HEK293T (cell line): ENCODE data around the gene HSPA2.

ENCODE experiments used
- CTCF ChIA-PET: fragments of 350-600 bp; formaldehyde crosslinking; extraction: SDS; loops from one replicate; lab custom pipeline; 2021; ENCODE audit warnings: antibody characterized with exemption, inconsistent platforms; lab: Yijun Ruan, JAX
- POLR2A ChIA-PET: fragments of 350-600 bp; formaldehyde crosslinking; extraction: SDS; loops from one replicate; lab custom pipeline; 2020; ENCODE audit warnings: antibody characterized with exemption, inconsistent platforms; lab: Yijun Ruan, JAX
- DNase-seq: peaks from one replicate; pipeline ENCODE4 v3.0.0; 2012; ENCODE audit warnings: mixed read lengths; ENCODE audit errors: extremely low spot score
- ARNT ChIP-seq: fragments of 450-650 bp; IDR thresholded peaks from 2 replicates; pipeline ENCODE4 v1.6.1; 2017; ENCODE audit warnings: mild to moderate bottlenecking
- BHLHE40 ChIP-seq: fragments of 450-650 bp; IDR thresholded peaks from 2 replicates; pipeline ENCODE4 v1.6.1; 2016; ENCODE audit warnings: mild to moderate bottlenecking, moderate library complexity, borderline replicate concordance
- CTBP1 ChIP-seq: fragments of 450-650 bp; IDR thresholded peaks from 2 replicates; pipeline ENCODE4 v1.6.1; 2016; ENCODE audit warnings: borderline replicate concordance
- ELF4 ChIP-seq: fragments of 450-650 bp; IDR thresholded peaks from 2 replicates; pipeline ENCODE4 v1.6.1; 2017; ENCODE audit warnings: antibody characterized with exemption
- FOXA1 ChIP-seq: fragments of 450-650 bp; IDR thresholded peaks from 2 replicates; pipeline ENCODE4 v1.6.1; 2016; ENCODE audit warnings: mild to moderate bottlenecking
- FOXK2 ChIP-seq: fragments of 450-650 bp; IDR thresholded peaks from 2 replicates; pipeline ENCODE4 v1.6.1; 2016; ENCODE audit warnings: mild to moderate bottlenecking
- FOXM1 ChIP-seq: fragments of 450-650 bp; IDR thresholded peaks from 2 replicates; pipeline ENCODE4 v1.6.1; 2017; ENCODE audit warnings: mild to moderate bottlenecking, borderline replicate concordance
- HDGF ChIP-seq: fragments of 450-650 bp; IDR thresholded peaks from 2 replicates; pipeline ENCODE4 v1.6.1; 2017; ENCODE audit warnings: antibody characterized with exemption, borderline replicate concordance
- L3MBTL2 ChIP-seq: fragments of 450-650 bp; conservative IDR thresholded peaks from 2 replicates; pipeline ENCODE4 v1.6.1; 2016; ENCODE audit warnings: mild to moderate bottlenecking
- LEF1 ChIP-seq: fragments of 450-650 bp; IDR thresholded peaks from 2 replicates; pipeline ENCODE4 v1.6.1; 2017; ENCODE audit warnings: mild to moderate bottlenecking, borderline replicate concordance
- NFRKB ChIP-seq: fragments of 450-650 bp; IDR thresholded peaks from 2 replicates; pipeline ENCODE4 v1.6.1; 2016; ENCODE audit warnings: mild to moderate bottlenecking, moderate library complexity
- SP1 ChIP-seq: fragments of 450-650 bp; IDR thresholded peaks from 2 replicates; pipeline ENCODE4 v1.6.1; 2017
- SUZ12 ChIP-seq: fragments of 450-650 bp; IDR thresholded peaks from 2 replicates; pipeline ENCODE4 v1.6.1; 2016; ENCODE audit warnings: mild to moderate bottlenecking
- TARDBP ChIP-seq: fragments of 450-650 bp; IDR thresholded peaks from 2 replicates; pipeline ENCODE4 v1.6.1; 2016
- ZNF384 ChIP-seq: fragments of 450-650 bp; IDR thresholded peaks from 2 replicates; pipeline ENCODE4 v1.6.1; 2016
- TF ChIP-seq, protein P1 (sequence below): fragments of 450-650 bp; IDR thresholded peaks from 2 replicates; pipeline ENCODE4 v1.6.1; 2016

HSPA2 gene

DNA sequence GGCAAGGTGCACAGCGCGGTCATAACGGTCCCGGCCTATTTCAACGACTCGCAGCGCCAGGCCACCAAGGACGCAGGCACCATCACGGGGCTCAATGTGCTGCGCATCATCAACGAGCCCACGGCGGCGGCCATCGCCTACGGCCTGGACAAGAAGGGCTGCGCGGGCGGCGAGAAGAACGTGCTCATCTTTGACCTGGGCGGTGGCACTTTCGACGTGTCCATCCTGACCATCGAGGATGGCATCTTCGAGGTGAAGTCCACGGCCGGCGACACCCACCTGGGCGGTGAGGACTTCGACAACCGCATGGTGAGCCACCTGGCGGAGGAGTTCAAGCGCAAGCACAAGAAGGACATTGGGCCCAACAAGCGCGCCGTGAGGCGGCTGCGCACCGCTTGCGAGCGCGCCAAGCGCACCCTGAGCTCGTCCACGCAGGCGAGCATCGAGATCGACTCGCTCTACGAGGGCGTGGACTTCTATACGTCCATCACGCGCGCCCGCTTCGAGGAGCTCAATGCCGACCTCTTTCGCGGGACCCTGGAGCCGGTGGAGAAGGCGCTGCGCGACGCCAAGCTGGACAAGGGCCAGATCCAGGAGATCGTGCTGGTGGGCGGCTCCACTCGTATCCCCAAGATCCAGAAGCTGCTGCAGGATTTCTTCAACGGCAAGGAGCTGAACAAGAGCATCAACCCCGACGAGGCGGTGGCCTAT lies 875 bp downstream of the HSPA2 start:
- CTCF ChIA-PET, result no interaction called here
- POLR2A ChIA-PET, result interaction anchor here (1.0 to 1.5 kb wide), 2 partner anchors 36 to 153 kb away, joined by 3 to 4 read pairs; partner anchors contain the start of gene MTHFD1
- no peak for DNase-seq
- TF ChIP-seq FOXK2 (no peak), L3MBTL2 (no peak), CTBP1 (no peak), SUZ12 (no peak), NFRKB (no peak), ZNF384 (no peak), FOXM1 (no peak), FOXA1 (no peak), ELF4 (no peak), TARDBP (no peak), BHLHE40 (no peak), ARNT (no peak), SP1 (no peak)
- TF ChIP-seq, protein P1, sequence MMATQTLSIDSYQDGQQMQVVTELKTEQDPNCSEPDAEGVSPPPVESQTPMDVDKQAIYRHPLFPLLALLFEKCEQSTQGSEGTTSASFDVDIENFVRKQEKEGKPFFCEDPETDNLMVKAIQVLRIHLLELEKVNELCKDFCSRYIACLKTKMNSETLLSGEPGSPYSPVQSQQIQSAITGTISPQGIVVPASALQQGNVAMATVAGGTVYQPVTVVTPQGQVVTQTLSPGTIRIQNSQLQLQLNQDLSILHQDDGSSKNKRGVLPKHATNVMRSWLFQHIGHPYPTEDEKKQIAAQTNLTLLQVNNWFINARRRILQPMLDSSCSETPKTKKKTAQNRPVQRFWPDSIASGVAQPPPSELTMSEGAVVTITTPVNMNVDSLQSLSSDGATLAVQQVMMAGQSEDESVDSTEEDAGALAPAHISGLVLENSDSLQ, result no peak

DNA sequence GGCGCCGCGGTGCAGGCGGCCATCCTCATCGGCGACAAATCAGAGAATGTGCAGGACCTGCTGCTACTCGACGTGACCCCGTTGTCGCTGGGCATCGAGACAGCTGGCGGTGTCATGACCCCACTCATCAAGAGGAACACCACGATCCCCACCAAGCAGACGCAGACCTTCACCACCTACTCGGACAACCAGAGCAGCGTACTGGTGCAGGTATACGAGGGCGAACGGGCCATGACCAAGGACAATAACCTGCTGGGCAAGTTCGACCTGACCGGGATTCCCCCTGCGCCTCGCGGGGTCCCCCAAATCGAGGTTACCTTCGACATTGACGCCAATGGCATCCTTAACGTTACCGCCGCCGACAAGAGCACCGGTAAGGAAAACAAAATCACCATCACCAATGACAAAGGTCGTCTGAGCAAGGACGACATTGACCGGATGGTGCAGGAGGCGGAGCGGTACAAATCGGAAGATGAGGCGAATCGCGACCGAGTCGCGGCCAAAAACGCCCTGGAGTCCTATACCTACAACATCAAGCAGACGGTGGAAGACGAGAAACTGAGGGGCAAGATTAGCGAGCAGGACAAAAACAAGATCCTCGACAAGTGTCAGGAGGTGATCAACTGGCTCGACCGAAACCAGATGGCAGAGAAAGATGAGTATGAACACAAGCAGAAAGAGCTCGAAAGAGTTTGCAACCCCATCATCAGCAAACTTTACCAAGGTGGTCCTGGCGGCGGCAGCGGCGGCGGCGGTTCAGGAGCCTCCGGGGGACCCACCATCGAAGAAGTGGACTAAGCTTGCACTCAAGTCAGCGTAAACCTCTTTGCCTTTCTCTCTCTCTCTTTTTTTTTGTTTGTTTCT lies 1.7 kb downstream of the HSPA2 start:
- TF ChIP-seq ELF4 (no peak), FOXA1 (no peak), TARDBP (no peak), LEF1 (no peak), BHLHE40 (no peak), CTBP1 (no peak), L3MBTL2 (no peak), HDGF (no peak), FOXM1 (no peak), FOXK2 (no peak), ARNT (no peak), SP1 (no peak), NFRKB (no peak), SUZ12 (no peak), ZNF384 (no peak)
- TF ChIP-seq, protein P1, result no peak
- ChIA-PET CTCF (interaction anchor here (0.7 kb wide), 1 partner anchor 94 kb away, joined by 3 read pairs; no protein-coding TSS in a partner anchor), POLR2A (interaction anchor here (1.0 to 1.5 kb wide), 2 partner anchors 37 to 154 kb away, joined by 3 to 4 read pairs; partner anchors contain the start of gene MTHFD1)
- DNase-seq, result no peak

DNA sequence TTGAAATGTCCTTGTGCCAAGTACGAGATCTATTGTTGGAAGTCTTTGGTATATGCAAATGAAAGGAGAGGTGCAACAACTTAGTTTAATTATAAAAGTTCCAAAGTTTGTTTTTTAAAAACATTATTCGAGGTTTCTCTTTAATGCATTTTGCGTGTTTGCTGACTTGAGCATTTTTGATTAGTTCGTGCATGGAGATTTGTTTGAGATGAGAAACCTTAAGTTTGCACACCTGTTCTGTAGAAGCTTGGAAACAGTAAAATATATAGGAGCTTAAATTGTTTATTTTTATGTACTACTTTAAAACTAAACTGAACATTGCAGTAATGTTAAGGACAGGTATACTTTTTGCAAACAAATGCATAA lies 2.3 kb downstream of the HSPA2 start:
- TF ChIP-seq HDGF (no peak), FOXM1 (no peak), L3MBTL2 (no peak), FOXK2 (no peak), SUZ12 (no peak), ZNF384 (no peak), FOXA1 (no peak), LEF1 (no peak), NFRKB (no peak), ARNT (no peak), BHLHE40 (no peak), SP1 (no peak), ELF4 (no peak), CTBP1 (no peak), TARDBP (no peak)
- TF ChIP-seq, protein P1, result no peak
- DNase-seq, result no peak
- POLR2A ChIA-PET, result interaction anchor here (1.1 to 1.5 kb wide), 2 partner anchors 20 to 155 kb away, joined by 3 to 4 read pairs; partner anchors contain the start of gene MTHFD1
- CTCF ChIA-PET, result interaction anchor here (0.7 kb wide), 1 partner anchor 93 kb away, joined by 3 read pairs; no protein-coding TSS in a partner anchor

DNA sequence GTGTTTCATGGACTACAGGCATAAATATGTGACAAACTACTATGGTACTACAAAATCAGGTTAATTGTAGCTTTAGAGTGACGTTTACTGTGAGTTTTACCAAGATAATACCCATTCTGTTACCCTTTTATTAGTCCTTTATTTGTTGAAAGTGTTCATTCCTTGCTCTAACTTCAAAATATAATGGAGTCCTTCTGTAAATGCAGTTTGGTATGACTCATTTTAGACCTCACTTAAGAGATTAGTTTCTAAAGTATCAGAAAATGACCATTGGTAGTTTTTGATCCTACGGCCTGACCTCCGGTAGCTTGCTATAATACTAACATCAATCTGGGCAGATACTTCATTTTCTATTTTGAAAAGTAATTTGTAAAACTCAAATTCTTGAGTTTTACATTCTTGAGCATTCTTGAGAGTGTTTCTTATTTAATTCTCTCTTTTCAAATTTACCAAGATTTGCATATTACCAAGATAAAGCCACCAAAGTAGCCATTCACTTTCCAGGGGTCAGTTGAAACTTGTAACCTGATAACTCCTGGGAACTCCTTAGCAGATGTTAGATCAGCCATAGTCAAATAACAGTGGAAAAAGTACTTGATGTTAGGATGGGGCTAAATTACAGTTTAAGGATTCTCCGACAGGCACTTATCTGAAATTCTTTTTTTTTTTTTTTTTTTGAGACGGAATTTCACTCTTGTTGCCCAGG lies 4.2 kb downstream of the HSPA2 start:
- TF ChIP-seq ARNT, result no peak
- no peak for TF ChIP-seq FOXM1
- no peak for TF ChIP-seq CTBP1
- TF ChIP-seq ZNF384, result no peak
- no peak for TF ChIP-seq BHLHE40
- TF ChIP-seq FOXK2, result no peak
- TF ChIP-seq HDGF, result no peak
- no peak for TF ChIP-seq NFRKB
- TF ChIP-seq, protein P1, result no peak
- TF ChIP-seq LEF1, result no peak
- TF ChIP-seq ELF4, result no peak
- TF ChIP-seq TARDBP, result no peak
- TF ChIP-seq FOXA1, result no peak
- TF ChIP-seq L3MBTL2, result no peak
- no peak for TF ChIP-seq SP1
- no peak for TF ChIP-seq SUZ12
- ChIA-PET POLR2A (interaction anchor here (0.7 kb wide), 1 partner anchor 159 kb away, joined by 4 read pairs; no protein-coding TSS in a partner anchor), CTCF (interaction anchor here (0.6 to 1.4 kb wide), 3 partner anchors 34 to 115 kb away, joined by 3 to 4 read pairs (median 3); no protein-coding TSS in a partner anchor)
- DNase-seq, result no peak
